Epithelial cell of proximal tubule (primary cell): ENCODE results near the gene SYT1. TPM values are rescaled to one million over a fixed set of nuclear protein-coding genes. Genes with fewer than 3 reads are reported as not detected.

Experiments used
- DNase-seq: peaks from one replicate; pipeline ENCODE4 v3.0.0-alpha.2; 2011; ENCODE audit warnings: low read depth
- H3K4me3 ChIP-seq: 2 replicates; pipeline ENCODE4 v1.5.1; 2011; ENCODE audit warnings: low read depth, mild to moderate bottlenecking, low read length
- CTCF ChIP-seq: conservative IDR thresholded peaks from 2 replicates; pipeline ENCODE4 v1.5.1; 2012; ENCODE audit warnings: low read depth, mild to moderate bottlenecking, low read length
- total RNA-seq: library from RNA; depleted of rRNA; stranded (reverse); fragments of >200 nt; gene quantifications from 2 replicates; pipeline ENCODE4 v1.2.3, GENCODE V29; 2015

SYT1 gene
- total RNA-seq, 1 donor from 2014 or later, result 2.0 TPM

GRCh38 chr12:79048962-79049361 is 184.4 kb downstream of the SYT1 start:
- H3K4me3 ChIP-seq, result no peak overlapping the region
- DNase-seq, result no peak

GRCh38 chr12:79053394-79053793 is 188.8 kb downstream of the SYT1 start:
- TF ChIP-seq CTCF, result no peak
- no peak overlapping the region for H3K4me3 ChIP-seq
- DNase-seq, result no peak

More at GRCh38 chr12:79048962-79049361, 184.4 kb downstream of the SYT1 start:
- TF ChIP-seq CTCF, result no peak

GRCh38 chr12:79055926-79056674 is 191.5 kb downstream of the SYT1 start:
- no peak for TF ChIP-seq CTCF
- DNase-seq, result no peak

GRCh38 chr12:79056775-79057174 is 192.2 kb downstream of the SYT1 start:
- H3K4me3 ChIP-seq, result no peak overlapping the region
- no peak for TF ChIP-seq CTCF
- no peak for DNase-seq

More at GRCh38 chr12:79055926-79056674, 191.5 kb downstream of the SYT1 start:
- H3K4me3 ChIP-seq, result no peak overlapping the region

- no peak for TF ChIP-seq CTCF
- no peak overlapping the region for H3K4me3 ChIP-seq
- DNase-seq, result no peak
Observed at GRCh38 chr12:79057540-79057939, 193.0 kb downstream of the SYT1 start.

- DNase-seq, result no peak
- H3K4me3 ChIP-seq, result no peak overlapping the region
- no peak for TF ChIP-seq CTCF
Observed at GRCh38 chr12:79058342-79058741, 193.8 kb downstream of the SYT1 start.

- TF ChIP-seq CTCF, result no peak
- H3K4me3 ChIP-seq, result no peak overlapping the region
- DNase-seq, result no peak
Observed at GRCh38 chr12:79059557-79059956, 195.0 kb downstream of the SYT1 start.
